Vagina (tissue), 2 donors: ENCODE measurements around the gene MCOLN3.

Source experiments
- POLR2A ChIP-seq, 2 donors: fragments of 450-650 bp; IDR thresholded peaks; one replicate each; pipeline ENCODE4 v1.6.1; 2017; ENCODE audit warnings: antibody characterized with exemption in 2 of 2, mild to moderate bottlenecking in 2 of 2, moderate library complexity in 2 of 2
- POLR2AphosphoS5 ChIP-seq, 2 donors: sonication (generic); formaldehyde crosslinking; IDR thresholded peaks; one replicate each; pipeline ENCODE4 v1.9.0; 2017; ENCODE audit warnings: antibody characterized with exemption in 2 of 2, mild to moderate bottlenecking in 2 of 2, low read depth in 1 of 2; ENCODE audit not compliant: insufficient read depth in 1 of 2
- TF ChIP-seq, protein P1 (sequence below), 3 experiments: fragments of 450-650 bp in 2 of 3; fragments of 200-600 bp in 1 of 3; sonication (generic) in 1 of 3; IDR thresholded peaks; one replicate each; pipeline ENCODE4 v1.5.1; 2017 to 2019; ENCODE audit warnings: antibody characterized with exemption in 3 of 3, mild to moderate bottlenecking in 2 of 3, moderate library complexity in 2 of 3

DNA sequence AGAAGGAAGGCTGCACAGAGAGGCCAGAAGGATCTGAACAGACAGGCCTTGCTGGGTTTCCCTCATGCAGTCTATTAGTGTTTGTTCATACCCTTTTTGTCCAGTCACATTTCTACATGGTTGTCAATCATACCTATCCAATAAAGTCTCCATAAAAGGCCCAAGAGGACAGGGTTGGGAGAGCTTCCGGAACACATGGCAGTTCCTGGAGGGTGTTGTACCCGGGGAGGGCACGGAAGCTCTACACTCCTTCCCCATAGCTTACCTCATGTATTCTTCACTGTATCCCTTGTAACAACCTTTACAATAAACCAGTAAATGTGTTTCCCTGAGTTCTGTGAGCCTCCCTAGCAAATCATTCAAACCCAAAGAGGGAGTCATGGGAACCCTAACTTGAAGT lies 79.4 kb downstream of the MCOLN3 start:
- TF ChIP-seq, protein P1, sequence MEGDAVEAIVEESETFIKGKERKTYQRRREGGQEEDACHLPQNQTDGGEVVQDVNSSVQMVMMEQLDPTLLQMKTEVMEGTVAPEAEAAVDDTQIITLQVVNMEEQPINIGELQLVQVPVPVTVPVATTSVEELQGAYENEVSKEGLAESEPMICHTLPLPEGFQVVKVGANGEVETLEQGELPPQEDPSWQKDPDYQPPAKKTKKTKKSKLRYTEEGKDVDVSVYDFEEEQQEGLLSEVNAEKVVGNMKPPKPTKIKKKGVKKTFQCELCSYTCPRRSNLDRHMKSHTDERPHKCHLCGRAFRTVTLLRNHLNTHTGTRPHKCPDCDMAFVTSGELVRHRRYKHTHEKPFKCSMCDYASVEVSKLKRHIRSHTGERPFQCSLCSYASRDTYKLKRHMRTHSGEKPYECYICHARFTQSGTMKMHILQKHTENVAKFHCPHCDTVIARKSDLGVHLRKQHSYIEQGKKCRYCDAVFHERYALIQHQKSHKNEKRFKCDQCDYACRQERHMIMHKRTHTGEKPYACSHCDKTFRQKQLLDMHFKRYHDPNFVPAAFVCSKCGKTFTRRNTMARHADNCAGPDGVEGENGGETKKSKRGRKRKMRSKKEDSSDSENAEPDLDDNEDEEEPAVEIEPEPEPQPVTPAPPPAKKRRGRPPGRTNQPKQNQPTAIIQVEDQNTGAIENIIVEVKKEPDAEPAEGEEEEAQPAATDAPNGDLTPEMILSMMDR (IDR thresholded peaks at IDR 0.05): no peak
- no peak for TF ChIP-seq POLR2A (IDR thresholded peaks at IDR 0.05)
- TF ChIP-seq POLR2AphosphoS5 (IDR thresholded peaks at IDR 0.05; ENCODE audit: insufficient read depth in 1 of 2, low read depth in 1 of 2): no peak
